Kidney epithelial cell (primary cell): ENCODE data around the gene VCL. TPM values are rescaled to one million over a fixed set of nuclear protein-coding genes. Genes with fewer than 3 reads are reported as not detected.
"Not testable (repeated sequence)": the region's sequence is repeated elsewhere in the genome, so short reads cannot be mapped to it uniquely, and the experiment has no call there.

Experiments
- DNase-seq: peaks from one replicate; pipeline ENCODE4 v3.0.0-alpha.2; 2010; ENCODE audit warnings: low read depth
- H3K27me3 ChIP-seq: 2 replicates; pipeline ENCODE4 v1.6.0; 2011; ENCODE audit warnings: low read length; ENCODE audit not compliant: control insufficient read depth, insufficient read depth
- H3K36me3 ChIP-seq: 2 replicates; pipeline ENCODE4 v1.5.1; 2011; ENCODE audit warnings: low read length; ENCODE audit not compliant: control insufficient read depth, insufficient read depth
- H3K4me3 ChIP-seq: 2 replicates; pipeline ENCODE4 v1.5.1; 2011; ENCODE audit warnings: low read depth, mild to moderate bottlenecking, control low read depth, low read length
- CTCF ChIP-seq: IDR thresholded peaks from 2 replicates; pipeline ENCODE4 v1.5.1; 2011; ENCODE audit warnings: mild to moderate bottlenecking, moderate library complexity, low read length, control low read depth, inconsistent platforms; ENCODE audit not compliant: insufficient read depth, poor library complexity, severe bottlenecking
- total RNA-seq: library from RNA; depleted of rRNA; stranded (reverse); fragments of >200 nt; gene quantifications from 2 replicates; pipeline ENCODE4 v1.2.3, GENCODE V29; 2015

The VCL gene
- total RNA-seq, 1 donor from 2014 or later: 148 TPM

GRCh38 chr10:74027702-74028101 is 29.8 kb downstream of the VCL start:
- H3K36me3 ChIP-seq: no peaks in the 10 kb centered on the region
- DNase-seq: no peak
- TF ChIP-seq CTCF: no peak
- H3K27me3 ChIP-seq: no peaks in the 10 kb centered on the region
- H3K4me3 ChIP-seq: no peak overlapping the region

- no peak for TF ChIP-seq CTCF
Measured at GRCh38 chr10:74029943-74030342, 32.0 kb downstream of the VCL start.

GRCh38 chr10:74032208-74032607 is 34.3 kb downstream of the VCL start:
- not testable (repeated sequence) for DNase-seq

More at GRCh38 chr10:74029943-74030342, 32.0 kb downstream of the VCL start:
- Histone ChIP-seq H3K27me3 (no peaks in the 10 kb centered on the region), H3K4me3 (no peak overlapping the region), H3K36me3 (no peaks in the 10 kb centered on the region)
- DNase-seq: no peak

GRCh38 chr10:74032900-74033655 is 35.2 kb downstream of the VCL start:
- no peaks in the 10 kb centered on the region for H3K36me3 ChIP-seq
- no peak for TF ChIP-seq CTCF
- DNase-seq: no peak

More at GRCh38 chr10:74032208-74032607, 34.3 kb downstream of the VCL start:
- H3K27me3 ChIP-seq, H3K36me3 ChIP-seq, H3K4me3 ChIP-seq: not testable (repeated sequence)

GRCh38 chr10:74033702-74034101 is 35.8 kb downstream of the VCL start:
- no peak overlapping the region for H3K4me3 ChIP-seq
- no peaks in the 10 kb centered on the region for H3K36me3 ChIP-seq

More at GRCh38 chr10:74032900-74033655, 35.2 kb downstream of the VCL start:
- Histone ChIP-seq H3K4me3 (no peak overlapping the region), H3K27me3 (no peaks in the 10 kb centered on the region)

GRCh38 chr10:74034301-74034700 is 36.4 kb downstream of the VCL start:
- no peak for DNase-seq
- no peak overlapping the region for H3K4me3 ChIP-seq
- no peak for TF ChIP-seq CTCF
- no peaks in the 10 kb centered on the region for H3K27me3 ChIP-seq
- no peaks in the 10 kb centered on the region for H3K36me3 ChIP-seq

More at GRCh38 chr10:74033702-74034101, 35.8 kb downstream of the VCL start:
- no peak for DNase-seq
- H3K27me3 ChIP-seq: no peaks in the 10 kb centered on the region
- no peak for TF ChIP-seq CTCF
